Superior temporal gyrus (tissue), 1 donor: Measurements from ENCODE around the gene P2RX1.

Experiments used
- DNase-seq: peaks from one replicate; pipeline ENCODE4 v3.0.0-alpha.2; 2016; ENCODE audit errors: extremely low spot score

The P2RX1 gene

GRCh38 chr17:3915995-3916696 is at the start of gene P2RX1:
TSS of gene P2RX1 (minus strand) at chr17:3916465. CDS start at chr17:3916225, 240 bp downstream.
- DNase-seq, result no peak

- DNase-seq, result no peak
These were observed 49.0 kb upstream of the P2RX1 start for GRCh38 chr17:3965118-3965800.

- DNase-seq, result no peak
These were observed 48.2 kb upstream of the P2RX1 start, which contains the start of gene ATP2A3 for GRCh38 chr17:3964203-3965117. TSS of gene ATP2A3 (minus strand) at chr17:3964437. CDS start at chr17:3964291, 146 bp downstream.

- no peak for DNase-seq
These were observed 47.3 kb upstream of the P2RX1 start for GRCh38 chr17:3963237-3964201.

- no peak for DNase-seq
These were observed 46.6 kb upstream of the P2RX1 start for GRCh38 chr17:3962965-3963236.

- DNase-seq, result no peak
These were observed 46.1 kb upstream of the P2RX1 start for GRCh38 chr17:3962217-3962964.

- no peak for DNase-seq
These were observed 45.3 kb upstream of the P2RX1 start for GRCh38 chr17:3961564-3962047.

GRCh38 chr17:3960764-3961163 is 44.5 kb upstream of the P2RX1 start:
- DNase-seq, result no peak

- DNase-seq, result no peak
These were observed 43.8 kb upstream of the P2RX1 start for GRCh38 chr17:3959921-3960601.

GRCh38 chr17:3959295-3959899 is 43.1 kb upstream of the P2RX1 start:
- no peak for DNase-seq

- DNase-seq, result no peak
These were observed 41.7 kb upstream of the P2RX1 start for GRCh38 chr17:3957735-3958599.

GRCh38 chr17:3956983-3957382 is 40.7 kb upstream of the P2RX1 start:
- DNase-seq, result no peak

- no peak for DNase-seq
These were observed 40.2 kb upstream of the P2RX1 start for GRCh38 chr17:3956327-3956957.

- DNase-seq, result no peak
These were observed 39.4 kb upstream of the P2RX1 start for GRCh38 chr17:3955673-3955988.

- DNase-seq, result no peak
These were observed 38.9 kb upstream of the P2RX1 start for GRCh38 chr17:3954976-3955672.

GRCh38 chr17:3954086-3954485 is 37.8 kb upstream of the P2RX1 start:
- no peak for DNase-seq

- no peak for DNase-seq
These were observed 37.3 kb upstream of the P2RX1 start for GRCh38 chr17:3953542-3953941.

- DNase-seq, result no peak
These were observed 35.9 kb upstream of the P2RX1 start for GRCh38 chr17:3952186-3952585.
